Fibroblast of pulmonary artery (primary cell): ENCODE results near the gene IGFLR1.
A peak's percentile ranks its signal among the peaks of the same experiment; 100 is the strongest.

Experiments
- DNase-seq: peaks from one replicate; pipeline ENCODE4 v3.0.0-alpha.2; 2010; ENCODE audit warnings: low read depth
- H3K4me3 ChIP-seq: replicated peaks from 2 replicates; pipeline ENCODE4 v1.5.1; 2011; ENCODE audit warnings: low read depth, mild to moderate bottlenecking, control low read depth, low read length, moderate library complexity
- TF ChIP-seq, protein P1 (sequence below): IDR thresholded peaks from 2 replicates; pipeline ENCODE4 v1.5.1; 2011; ENCODE audit warnings: mild to moderate bottlenecking, control low read depth, low read length, inconsistent platforms; ENCODE audit errors: missing control alignments

Gene IGFLR1

DNA sequence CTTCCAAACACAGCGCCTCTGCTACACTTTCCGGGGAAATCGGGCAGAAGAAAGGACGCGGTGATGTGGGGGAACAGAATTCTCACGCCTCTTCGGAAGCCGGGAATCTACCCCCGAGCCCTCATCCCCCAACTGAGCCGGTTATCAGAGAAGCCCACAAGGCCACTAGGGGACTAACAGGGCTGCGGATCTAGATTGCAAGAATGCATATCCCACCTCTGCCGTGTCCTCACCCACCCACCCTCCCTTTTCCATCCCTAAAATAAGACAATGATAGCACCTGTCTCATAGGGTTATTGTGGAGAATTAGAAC, 1.1 kb downstream of the IGFLR1 start:
- TF ChIP-seq, protein P1, sequence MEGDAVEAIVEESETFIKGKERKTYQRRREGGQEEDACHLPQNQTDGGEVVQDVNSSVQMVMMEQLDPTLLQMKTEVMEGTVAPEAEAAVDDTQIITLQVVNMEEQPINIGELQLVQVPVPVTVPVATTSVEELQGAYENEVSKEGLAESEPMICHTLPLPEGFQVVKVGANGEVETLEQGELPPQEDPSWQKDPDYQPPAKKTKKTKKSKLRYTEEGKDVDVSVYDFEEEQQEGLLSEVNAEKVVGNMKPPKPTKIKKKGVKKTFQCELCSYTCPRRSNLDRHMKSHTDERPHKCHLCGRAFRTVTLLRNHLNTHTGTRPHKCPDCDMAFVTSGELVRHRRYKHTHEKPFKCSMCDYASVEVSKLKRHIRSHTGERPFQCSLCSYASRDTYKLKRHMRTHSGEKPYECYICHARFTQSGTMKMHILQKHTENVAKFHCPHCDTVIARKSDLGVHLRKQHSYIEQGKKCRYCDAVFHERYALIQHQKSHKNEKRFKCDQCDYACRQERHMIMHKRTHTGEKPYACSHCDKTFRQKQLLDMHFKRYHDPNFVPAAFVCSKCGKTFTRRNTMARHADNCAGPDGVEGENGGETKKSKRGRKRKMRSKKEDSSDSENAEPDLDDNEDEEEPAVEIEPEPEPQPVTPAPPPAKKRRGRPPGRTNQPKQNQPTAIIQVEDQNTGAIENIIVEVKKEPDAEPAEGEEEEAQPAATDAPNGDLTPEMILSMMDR: no peak
- DNase-seq: no peak
- H3K4me3 ChIP-seq: peak overlapping the region; percentile 63

- DNase-seq: peak; percentile 97
- H3K4me3 ChIP-seq: peak overlapping the region; percentile 63
- TF ChIP-seq, protein P1: peak; percentile 7
These were observed 1.6 kb downstream of the IGFLR1 start for GRCh38 chr19:35740423-35741202.

- H3K4me3 ChIP-seq: peak overlapping the region; percentile 63
- no peak for DNase-seq
- TF ChIP-seq, protein P1: no peak
These were observed 2.2 kb downstream of the IGFLR1 start for GRCh38 chr19:35740108-35740422.

- TF ChIP-seq, protein P1: no peak
- DNase-seq: no peak
- H3K4me3 ChIP-seq: peak overlapping the region; percentile 63
These were observed 2.8 kb downstream of the IGFLR1 start for GRCh38 chr19:35739275-35740107.

DNA sequence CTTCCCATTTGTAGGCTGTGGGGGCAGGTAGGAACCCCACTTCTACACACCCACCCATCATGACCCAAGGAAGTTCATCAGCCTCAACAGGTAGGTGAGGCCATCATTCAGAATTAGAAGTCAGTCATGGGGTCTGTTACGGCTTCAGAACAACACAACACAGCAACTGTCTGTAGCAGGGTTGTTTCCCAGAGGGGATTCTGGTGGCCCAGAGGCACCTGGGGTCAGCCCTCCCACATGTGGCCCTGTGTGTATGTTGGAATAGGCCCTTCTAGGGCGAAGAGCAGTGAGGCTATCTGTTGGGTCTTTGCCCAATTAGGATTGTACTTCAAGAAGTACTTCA, 3.4 kb downstream of the IGFLR1 start:
- no peak overlapping the region for H3K4me3 ChIP-seq
- TF ChIP-seq, protein P1: no peak
- no peak for DNase-seq

- TF ChIP-seq, protein P1: no peak
- H3K4me3 ChIP-seq: no peak overlapping the region
- no peak for DNase-seq
These were observed 4.0 kb downstream of the IGFLR1 start for GRCh38 chr19:35738021-35738886.
